IMR-90 (cell line): ENCODE measurements around the gene FAM110A. TPM values are rescaled to one million over a fixed set of nuclear protein-coding genes. Genes with fewer than 3 reads are reported as not detected.

Experiments
- ATAC-seq: fragments of 200-7000 bp; cut with Tn5 transposase; 2 replicates; pipeline ENCODE4 v1.9.1; 2020; ENCODE audit warnings: low read depth, mild to moderate bottlenecking, moderate library complexity
- BruUV-seq: library from RNA; stranded (reverse); fragments of 400-500 nt; replicated peaks from 2 replicates; lab custom pipeline; 2021; lab: Mats Ljungman, UMichigan
- CTCF ChIA-PET: fragments of 300-600 bp; formaldehyde crosslinking; extraction: SDS; loops from one replicate; lab custom pipeline; 2021; ENCODE audit warnings: antibody characterized with exemption; lab: Yijun Ruan, JAX
- POLR2A ChIA-PET: fragments of 300-600 bp; sonication (Branson Sonifier 250); formaldehyde crosslinking; loops from one replicate; lab custom pipeline; 2022; ENCODE audit warnings: antibody characterized with exemption; ENCODE audit not compliant: unreplicated experiment; lab: Charles Lee
- DNase-seq: peaks from one replicate; pipeline ENCODE4 v3.0.0; 2013
- H2AFZ ChIP-seq: replicated peaks from 2 replicates; pipeline ENCODE3; 2013; ENCODE audit warnings: low read length, mild to moderate bottlenecking; ENCODE audit not compliant: poor library complexity
- H2AK5ac ChIP-seq: 2 replicates; pipeline ENCODE4 v1.6.1; 2013; ENCODE audit warnings: low read depth, low read length, inconsistent platforms
- H2AK9ac ChIP-seq: replicated peaks from 2 replicates; pipeline ENCODE3; 2013; ENCODE audit warnings: mild to moderate bottlenecking, low read depth, low read length, moderate library complexity; ENCODE audit not compliant: poor library complexity
- H2BK120ac ChIP-seq: 2 replicates; pipeline ENCODE4 v1.6.1; 2013; ENCODE audit warnings: low read depth, low read length, inconsistent platforms
- H2BK15ac ChIP-seq: 3 replicates; pipeline ENCODE4 v1.6.1; 2013; ENCODE audit warnings: low read depth, low read length, inconsistent platforms
- H2BK20ac ChIP-seq: 2 replicates; pipeline ENCODE4 v1.6.1; 2013; ENCODE audit warnings: low read depth, mild to moderate bottlenecking, inconsistent platforms, low read length, moderate library complexity
- H2BK5ac ChIP-seq: 2 replicates; pipeline ENCODE4 v1.6.1; 2013; ENCODE audit warnings: mild to moderate bottlenecking, low read depth, low read length, inconsistent platforms; ENCODE audit not compliant: poor library complexity, severe bottlenecking
- H3K14ac ChIP-seq: replicated peaks from 2 replicates; pipeline ENCODE4 v1.6.1; 2013; ENCODE audit warnings: low read depth, low read length, inconsistent platforms
- H3K18ac ChIP-seq: 2 replicates; pipeline ENCODE4 v1.6.1; 2013; ENCODE audit warnings: low read depth, low read length, control low read depth
- H3K23ac ChIP-seq: 2 replicates; pipeline ENCODE4 v1.6.1; 2013; ENCODE audit warnings: low read depth, low read length, inconsistent platforms
- H3K27ac ChIP-seq: 2 replicates; pipeline ENCODE4 v1.5.1; 2013; ENCODE audit warnings: mild to moderate bottlenecking, control low read depth, low read length; ENCODE audit not compliant: insufficient read depth
- H3K27me3 ChIP-seq: 2 replicates; pipeline ENCODE4 v1.6.1; 2013; ENCODE audit warnings: low read length; ENCODE audit not compliant: control insufficient read depth, insufficient read depth
- H3K36me3 ChIP-seq: 2 replicates; pipeline ENCODE4 v1.6.1; 2013; ENCODE audit warnings: low read length, mixed read lengths; ENCODE audit not compliant: control insufficient read depth, insufficient read depth
- H3K4ac ChIP-seq: 2 replicates; pipeline ENCODE4 v1.6.1; 2013; ENCODE audit warnings: low read depth, low read length, inconsistent platforms
- H3K4me1 ChIP-seq: 2 replicates; pipeline ENCODE4 v1.6.1; 2013; ENCODE audit warnings: low read length, mixed read lengths; ENCODE audit not compliant: control insufficient read depth, insufficient read depth
- H3K4me2 ChIP-seq: 2 replicates; pipeline ENCODE4 v1.6.1; 2013; ENCODE audit warnings: low read depth, mild to moderate bottlenecking, control low read depth, low read length, moderate library complexity
- H3K4me3 ChIP-seq: 2 replicates; pipeline ENCODE4 v1.5.1; 2013; ENCODE audit warnings: low read depth, mild to moderate bottlenecking, control low read depth, low read length, moderate library complexity; ENCODE audit not compliant: insufficient read depth
- H3K56ac ChIP-seq: 2 replicates; pipeline ENCODE4 v1.6.1; 2013; ENCODE audit warnings: low read length, inconsistent platforms; ENCODE audit not compliant: insufficient read depth; ENCODE audit errors: extremely low read depth
- H3K79me1 ChIP-seq, 2 experiments: 2 replicates each; pipeline ENCODE4 v1.6.1; 2013; ENCODE audit warnings: low read length in 2 of 2, inconsistent platforms in 1 of 2, low read depth in 1 of 2
- H3K9ac ChIP-seq: 2 replicates; pipeline ENCODE4 v1.6.1; 2013; ENCODE audit warnings: low read depth, low read length, control low read depth
- H3K9me1 ChIP-seq: 2 replicates; pipeline ENCODE4 v1.6.1; 2013; ENCODE audit warnings: low read length, inconsistent platforms; ENCODE audit not compliant: insufficient read depth
- H3K9me3 ChIP-seq: 2 replicates; pipeline ENCODE4 v1.6.1; 2013; ENCODE audit warnings: low read length; ENCODE audit not compliant: control insufficient read depth, insufficient read depth
- H4K20me1 ChIP-seq: 2 replicates; pipeline ENCODE4 v1.6.1; 2013; ENCODE audit warnings: low read length, inconsistent platforms; ENCODE audit not compliant: insufficient read depth
- H4K5ac ChIP-seq: 2 replicates; pipeline ENCODE4 v1.6.1; 2013; ENCODE audit warnings: mild to moderate bottlenecking, low read depth, low read length, control low read depth
- H4K8ac ChIP-seq, 2 experiments: 2 replicates each; pipeline ENCODE4 v1.6.1; 2013; ENCODE audit warnings: low read depth in 2 of 2, low read length in 2 of 2, control low read depth in 1 of 2, inconsistent platforms in 1 of 2
- H4K91ac ChIP-seq: 2 replicates; pipeline ENCODE4 v1.6.1; 2013; ENCODE audit warnings: low read depth, low read length, inconsistent platforms; ENCODE audit not compliant: insufficient read depth
- BHLHE40 ChIP-seq: fragments of 150-350 bp; IDR thresholded peaks from 2 replicates; pipeline ENCODE4 v1.6.1; 2016; ENCODE audit warnings: mild to moderate bottlenecking, low read depth, low read length
- CEBPB ChIP-seq: IDR thresholded peaks from 2 replicates; pipeline ENCODE4 v1.6.1; 2012; ENCODE audit warnings: low read depth, low read length, improper control_type of control experiment
- CHD1 ChIP-seq: IDR thresholded peaks from 2 replicates; pipeline ENCODE4 v1.6.1; 2012; ENCODE audit warnings: low read depth, low read length, improper control_type of control experiment
- MAFK ChIP-seq: IDR thresholded peaks from 2 replicates; pipeline ENCODE4 v1.6.1; 2012; ENCODE audit warnings: low read depth, low read length, improper control_type of control experiment
- MAZ ChIP-seq: IDR thresholded peaks from 2 replicates; pipeline ENCODE4 v1.6.1; 2012; ENCODE audit warnings: low read depth, mild to moderate bottlenecking, low read length, improper control_type of control experiment, moderate library complexity, borderline replicate concordance
- MXI1 ChIP-seq: IDR thresholded peaks from 2 replicates; pipeline ENCODE4 v1.6.1; 2012; ENCODE audit warnings: low read depth, mild to moderate bottlenecking, low read length, moderate library complexity, borderline replicate concordance
- NFE2L2 ChIP-seq: fragments of 150-350 bp; IDR thresholded peaks from 2 replicates; pipeline ENCODE4 v1.6.1; 2016; ENCODE audit warnings: low read depth, mild to moderate bottlenecking, low read length
- POLR2A ChIP-seq: IDR thresholded peaks from 2 replicates; pipeline ENCODE4 v1.6.1; 2012; ENCODE audit warnings: mild to moderate bottlenecking, low read depth, low read length
- RCOR1 ChIP-seq: IDR thresholded peaks from 2 replicates; pipeline ENCODE4 v1.6.1; 2012; ENCODE audit warnings: mild to moderate bottlenecking, low read length, improper control_type of control experiment; ENCODE audit not compliant: insufficient replicate concordance
- SMC3 ChIP-seq: fragments of 150-350 bp; IDR thresholded peaks from 2 replicates; pipeline ENCODE4 v1.6.1; 2016; ENCODE audit warnings: low read depth, mild to moderate bottlenecking, antibody characterized with exemption, low read length, moderate library complexity
- WGBS, 2 experiments: methylation state at CpG; one replicate each; pipeline versions ENCODE4 v1.1.5 to v1.1.7; 2013; ENCODE audit warnings: missing lambda C conversion rate in 2 of 2; ENCODE audit not compliant: insufficient read length in 1 of 2; ENCODE audit errors: extremely low coverage in 2 of 2; 5-methylcytosine and 5-hydroxymethylcytosine counted together
- dilution Hi-C: fragments of 300-500 bp; cut with HindIII; formaldehyde crosslinking; loops from one replicate; pipeline ENCODE4 v1.14.3; 2018; ENCODE audit warnings: low sequenced_read_pairs; ENCODE audit not compliant: unreplicated experiment
- in situ Hi-C: fragments of 300-500 bp; cut with MboI; formaldehyde crosslinking; loops from 3 replicates; pipeline ENCODE4 v1.14.3; 2019; ENCODE audit warnings: low sequenced_read_pairs, inconsistent platforms, mixed read lengths
- intact Hi-C: fragments of 100-400 bp; cut with micrococcal nuclease; formaldehyde crosslinking; loops from 2 replicates; pipeline ENCODE4 v1.10.0; 2022
- polyA plus RNA-seq, 3 experiments: library from polyadenylated mRNA; depleted of rRNA; stranded (reverse); fragments of >200 nt; gene quantifications; 2 replicates each; pipeline ENCODE4 v1.2.3, GENCODE V29; 2012; ENCODE audit warnings: low replicate concordance in 1 of 3
- total RNA-seq: library from RNA; depleted of rRNA; stranded (reverse); fragments of >200 nt; gene quantifications from 2 replicates; pipeline ENCODE4 v1.2.3, GENCODE V29; 2012
- TF ChIP-seq, protein P1 (sequence below): conservative IDR thresholded peaks from 2 replicates; pipeline ENCODE4 v1.5.1; 2012; ENCODE audit warnings: mild to moderate bottlenecking, low read depth, low read length, improper control_type of control experiment
- TF ChIP-seq, protein P2 (sequence below): fragments of 150-350 bp; IDR thresholded peaks from 2 replicates; pipeline ENCODE4 v1.6.1; 2016; ENCODE audit warnings: low read depth, mild to moderate bottlenecking, low read length, moderate library complexity, borderline replicate concordance
- TF ChIP-seq, protein P3 (sequence below): fragments of 150-350 bp; IDR thresholded peaks from 2 replicates; pipeline ENCODE4 v1.6.1; 2017; ENCODE audit warnings: mild to moderate bottlenecking, antibody characterized with exemption, low read length, low read depth

The FAM110A gene
- total and polyA plus RNA-seq, 2 of the 4 experiments (the other 2 are of a cell fraction) = 0.36 to 3.6 TPM

DNA sequence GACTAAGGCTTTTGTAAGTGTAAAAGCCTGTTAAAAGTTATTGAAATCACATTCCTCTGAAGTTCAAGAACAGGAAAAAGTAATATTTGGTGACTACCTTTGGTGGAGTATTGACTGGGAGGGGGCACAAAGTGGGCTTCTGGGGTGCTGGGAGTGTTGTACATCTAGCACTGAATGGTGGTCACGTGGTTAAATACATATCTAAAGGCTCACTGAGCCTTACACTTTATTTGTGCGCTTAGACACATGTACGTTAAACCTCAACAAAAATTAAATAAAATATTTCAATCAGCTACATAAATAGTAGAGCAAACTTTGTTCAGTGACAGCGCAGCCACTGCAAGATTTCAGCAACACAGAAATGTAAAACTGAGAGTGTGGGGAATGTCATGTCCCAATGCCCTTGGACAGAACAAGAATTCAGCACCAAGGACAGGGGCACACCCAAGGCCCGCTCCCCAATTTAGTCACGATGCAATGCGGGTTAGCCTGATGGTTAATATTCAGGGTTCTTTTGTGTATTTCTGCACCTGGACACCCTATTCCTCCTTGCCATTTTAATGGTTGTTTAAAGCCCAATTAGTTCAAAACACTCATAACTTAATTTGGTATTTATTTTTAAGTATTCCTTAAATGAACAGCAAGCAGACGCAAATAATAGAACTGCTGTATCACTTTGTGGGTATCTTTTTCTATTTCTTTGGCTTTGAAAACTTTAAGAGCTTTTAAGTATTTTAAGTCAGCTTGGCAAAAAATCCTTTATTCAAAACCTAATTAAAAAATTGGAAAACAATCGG, 45.2 kb downstream of the FAM110A start (continued):
- no peak for TF ChIP-seq POLR2A

DNA sequence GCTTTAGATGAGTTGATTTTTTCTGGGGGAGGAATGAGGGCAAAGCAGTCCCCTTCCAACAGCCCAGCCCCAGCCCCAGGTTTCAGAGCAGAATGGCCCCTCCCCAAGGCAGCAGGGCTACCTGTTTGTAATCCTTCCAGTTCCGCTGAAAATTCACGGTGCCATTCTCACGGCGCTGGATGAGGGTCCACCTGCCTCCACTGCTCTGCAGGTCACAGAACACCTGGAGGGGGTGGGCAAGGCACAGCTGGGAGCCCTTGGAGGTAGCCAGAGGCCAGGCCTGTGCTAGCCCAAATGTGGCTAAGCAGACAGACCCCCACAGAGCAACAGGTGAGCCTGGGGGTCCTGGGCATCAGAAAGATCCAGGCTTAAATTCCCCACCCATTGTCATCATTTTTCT, 46.1 kb downstream of the FAM110A start:
- CTCF ChIA-PET = no interaction called here
- no peak overlapping the region for H3K18ac ChIP-seq
- TF ChIP-seq MAZ (no peak), MAFK (no peak), BHLHE40 (no peak), SMC3 (no peak), RCOR1 (no peak), CHD1 (no peak), POLR2A (no peak), MXI1 (no peak), CEBPB (no peak), NFE2L2 (no peak)
- TF ChIP-seq, protein P1, sequence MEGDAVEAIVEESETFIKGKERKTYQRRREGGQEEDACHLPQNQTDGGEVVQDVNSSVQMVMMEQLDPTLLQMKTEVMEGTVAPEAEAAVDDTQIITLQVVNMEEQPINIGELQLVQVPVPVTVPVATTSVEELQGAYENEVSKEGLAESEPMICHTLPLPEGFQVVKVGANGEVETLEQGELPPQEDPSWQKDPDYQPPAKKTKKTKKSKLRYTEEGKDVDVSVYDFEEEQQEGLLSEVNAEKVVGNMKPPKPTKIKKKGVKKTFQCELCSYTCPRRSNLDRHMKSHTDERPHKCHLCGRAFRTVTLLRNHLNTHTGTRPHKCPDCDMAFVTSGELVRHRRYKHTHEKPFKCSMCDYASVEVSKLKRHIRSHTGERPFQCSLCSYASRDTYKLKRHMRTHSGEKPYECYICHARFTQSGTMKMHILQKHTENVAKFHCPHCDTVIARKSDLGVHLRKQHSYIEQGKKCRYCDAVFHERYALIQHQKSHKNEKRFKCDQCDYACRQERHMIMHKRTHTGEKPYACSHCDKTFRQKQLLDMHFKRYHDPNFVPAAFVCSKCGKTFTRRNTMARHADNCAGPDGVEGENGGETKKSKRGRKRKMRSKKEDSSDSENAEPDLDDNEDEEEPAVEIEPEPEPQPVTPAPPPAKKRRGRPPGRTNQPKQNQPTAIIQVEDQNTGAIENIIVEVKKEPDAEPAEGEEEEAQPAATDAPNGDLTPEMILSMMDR = no peak
- TF ChIP-seq, protein P2, sequence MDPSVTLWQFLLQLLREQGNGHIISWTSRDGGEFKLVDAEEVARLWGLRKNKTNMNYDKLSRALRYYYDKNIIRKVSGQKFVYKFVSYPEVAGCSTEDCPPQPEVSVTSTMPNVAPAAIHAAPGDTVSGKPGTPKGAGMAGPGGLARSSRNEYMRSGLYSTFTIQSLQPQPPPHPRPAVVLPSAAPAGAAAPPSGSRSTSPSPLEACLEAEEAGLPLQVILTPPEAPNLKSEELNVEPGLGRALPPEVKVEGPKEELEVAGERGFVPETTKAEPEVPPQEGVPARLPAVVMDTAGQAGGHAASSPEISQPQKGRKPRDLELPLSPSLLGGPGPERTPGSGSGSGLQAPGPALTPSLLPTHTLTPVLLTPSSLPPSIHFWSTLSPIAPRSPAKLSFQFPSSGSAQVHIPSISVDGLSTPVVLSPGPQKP = no peak
- TF ChIP-seq, protein P3, sequence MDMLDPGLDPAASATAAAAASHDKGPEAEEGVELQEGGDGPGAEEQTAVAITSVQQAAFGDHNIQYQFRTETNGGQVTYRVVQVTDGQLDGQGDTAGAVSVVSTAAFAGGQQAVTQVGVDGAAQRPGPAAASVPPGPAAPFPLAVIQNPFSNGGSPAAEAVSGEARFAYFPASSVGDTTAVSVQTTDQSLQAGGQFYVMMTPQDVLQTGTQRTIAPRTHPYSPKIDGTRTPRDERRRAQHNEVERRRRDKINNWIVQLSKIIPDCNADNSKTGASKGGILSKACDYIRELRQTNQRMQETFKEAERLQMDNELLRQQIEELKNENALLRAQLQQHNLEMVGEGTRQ = no peak

More for the DNA sequence above, 46.1 kb downstream of the FAM110A start:
- Histone ChIP-seq H3K56ac (no peak overlapping the region), H3K9me1 (no peaks in the 10 kb centered on the region), H3K9ac (no peak overlapping the region), H2BK15ac (no peak overlapping the region), H3K27ac (no peak overlapping the region), H3K36me3 (no peaks in the 10 kb centered on the region), H2AK5ac (no peak overlapping the region), H3K9me3 (no peaks in the 10 kb centered on the region), H3K4me1 (no peaks in the 10 kb centered on the region), H3K4me3 (no peak overlapping the region), H4K20me1 (no peaks in the 10 kb centered on the region), H3K14ac (no peak overlapping the region), H3K4ac (no peak overlapping the region), H2BK120ac (no peak overlapping the region), H2BK5ac (no peak overlapping the region), H4K91ac (no peak overlapping the region), H3K27me3 (no peaks in the 10 kb centered on the region; the same call in 1 of the 2 replicates), H3K79me1 (no peaks in the 10 kb centered on the region), H4K8ac (no peak overlapping the region), H3K4me2 (no peak overlapping the region), H4K5ac (no peak overlapping the region), H3K23ac (no peak overlapping the region), H2BK20ac (no peak overlapping the region), H2AK9ac (no peak overlapping the region), H2AFZ (no peak overlapping the region)
- dilution Hi-C loops (no loop called here), in situ Hi-C loops (no loop called here), intact Hi-C loops (no loop called here)
- 50% methylated on average over 4 of the region's 4 CpGs; no CpG with 5 or more reads in 1 of the 2 experiments for WGBS, 2 experiments
- BruUV-seq = no TSS peak
- ATAC-seq (no peak), DNase-seq (no peak)
- POLR2A ChIA-PET = no interaction called here
